ENCODE results near the gene ISCU. TPM values are rescaled to one million over a fixed set of nuclear protein-coding genes. Genes with fewer than 3 reads are reported as not detected.

The ISCU gene
- total RNA-seq, 2 donors from 2014 or later: 82.7 to 160 TPM

- 90 to 91% methylated on average over 9 of the region's 9 CpGs for WGBS, 2 donors
- no peak for DNase-seq
- ATAC-seq: no peak
- intact Hi-C loops (cut with DNase I): no loop called here
- H3K27me3 ChIP-seq: no peaks in the 10 kb centered on the region
- no peaks in the 10 kb centered on the region for H3K4me1 ChIP-seq
- no peaks in the 10 kb centered on the region for H3K9me3 ChIP-seq
- peaks cover 0 to 48% of the 10 kb centered on the region in 2 donors for H3K36me3 ChIP-seq (replicated peaks in 1 of 2; ENCODE audit: insufficient read depth in 1 of 2, low read depth in 2 of 2)
- H3K27ac ChIP-seq: no peak overlapping the region
- TF ChIP-seq POLR2A (IDR thresholded peaks at IDR 0.05) (no peak), CTCF (IDR thresholded peaks at IDR 0.05) (no peak)
- no peak overlapping the region for H3K4me3 ChIP-seq
Observed at GRCh38 chr12:108530161-108530560, 32.2 kb upstream of the ISCU start.

- 96 to 97% methylated on average over 13 to 15 of the region's 15 CpGs for WGBS, 2 donors
- no peak for DNase-seq
Observed at GRCh38 chr12:108531929-108532848, 30.2 kb upstream of the ISCU start.

GRCh38 chr12:108538146-108538545 is 24.2 kb upstream of the ISCU start:
- H3K4me3 ChIP-seq: no peak overlapping the region
- intact Hi-C loops (cut with DNase I): no loop called here

More at GRCh38 chr12:108531929-108532848, 30.2 kb upstream of the ISCU start:
- Histone ChIP-seq H3K36me3 (replicated peaks in 1 of 2; ENCODE audit: insufficient read depth in 1 of 2, low read depth in 2 of 2) (peaks cover 10 to 50% of the 10 kb centered on the region in 2 donors), H3K27me3 (no peaks in the 10 kb centered on the region), H3K27ac (no peak overlapping the region), H3K4me3 (no peak overlapping the region), H3K4me1 (no peaks in the 10 kb centered on the region), H3K9me3 (no peaks in the 10 kb centered on the region)
- TF ChIP-seq CTCF (IDR thresholded peaks at IDR 0.05) (no peak), POLR2A (IDR thresholded peaks at IDR 0.05) (no peak)
- ATAC-seq: no peak
- intact Hi-C loops (cut with DNase I): no loop called here

GRCh38 chr12:108538616-108539195 is 23.7 kb upstream of the ISCU start:
- H3K27me3 ChIP-seq: no peaks in the 10 kb centered on the region
- no peaks in the 10 kb centered on the region for H3K4me1 ChIP-seq
- H3K9me3 ChIP-seq: no peaks in the 10 kb centered on the region
- peaks cover 20 to 27% of the 10 kb centered on the region in 2 donors for H3K36me3 ChIP-seq (replicated peaks in 1 of 2; ENCODE audit: insufficient read depth in 1 of 2, low read depth in 2 of 2)
- ATAC-seq: no peak
- H3K4me3 ChIP-seq: no peak overlapping the region
- WGBS, 2 donors: 90 to 93% methylated on average over 10 of the region's 10 CpGs
- no peak for DNase-seq
- no peak overlapping the region for H3K27ac ChIP-seq
- TF ChIP-seq CTCF (IDR thresholded peaks at IDR 0.05): no peak
- TF ChIP-seq POLR2A (IDR thresholded peaks at IDR 0.05): no peak
- intact Hi-C loops (cut with DNase I): no loop called here

More at GRCh38 chr12:108538146-108538545, 24.2 kb upstream of the ISCU start:
- Histone ChIP-seq H3K4me1 (no peaks in the 10 kb centered on the region), H3K36me3 (replicated peaks in 1 of 2; ENCODE audit: insufficient read depth in 1 of 2, low read depth in 2 of 2) (peaks cover 20 to 27% of the 10 kb centered on the region in 2 donors), H3K9me3 (no peaks in the 10 kb centered on the region), H3K27me3 (no peaks in the 10 kb centered on the region), H3K27ac (no peak overlapping the region)
- no peak for TF ChIP-seq CTCF (IDR thresholded peaks at IDR 0.05)
- 71 to 85% methylated on average over 6 of the region's 6 CpGs for WGBS, 2 donors
- ATAC-seq: no peak
- no peak for DNase-seq

All from body of pancreas (tissue), 4 donors.